SU-DHL-6 (cell line): Measurements from ENCODE around the gene CCDC181.

ENCODE experiments used
- CTCF ChIP-seq: fragments of 200-600 bp; sonication (generic); IDR thresholded peaks from one replicate; pipeline ENCODE4 v1.5.1; 2017; ENCODE audit warnings: antibody characterized with exemption, mild to moderate bottlenecking, low read length, moderate library complexity; ENCODE audit not compliant: insufficient read depth, poor library complexity, severe bottlenecking
- EZH2phosphoT487 ChIP-seq: fragments of 200-600 bp; sonication (generic), shearing (Covaris generic); conservative IDR thresholded peaks from 2 replicates; pipeline ENCODE4 v1.6.1; 2018; ENCODE audit warnings: mild to moderate bottlenecking, antibody characterized with exemption, low read length, moderate library complexity, mixed read lengths

GRCh38 chr1:169414952-169415351, 12.3 kb downstream of the CCDC181 start:
- TF ChIP-seq CTCF (no peak), EZH2phosphoT487 (no peak)
